GM11168 (cell line): ENCODE measurements around the gene LEO1.

Source experiments
- in situ Hi-C: fragments of 300-500 bp; cut with MboI; formaldehyde crosslinking; loops from one replicate; pipeline ENCODE4 v1.12.0; 2022; ENCODE audit warnings: low sequenced_read_pairs; ENCODE audit not compliant: unreplicated experiment

LEO1 gene

GRCh38 chr15:51971375-51972133 is at the start of gene LEO1:
LEO1 (minus strand) TSS chr15:51971778; CDS start chr15:51971745, 33 bp downstream.
- in situ Hi-C loops, result no loop called here

- in situ Hi-C loops, result no loop called here
Observed at GRCh38 chr15:52021128-52021671, 49.6 kb upstream of the LEO1 start.

- in situ Hi-C loops, result no loop called here
Observed at GRCh38 chr15:52020221-52021085, 48.9 kb upstream of the LEO1 start.

GRCh38 chr15:52019394-52020220 is 48.0 kb upstream of the LEO1 start:
- in situ Hi-C loops, result no loop called here

GRCh38 chr15:52018693-52019393 is 47.3 kb upstream of the LEO1 start, which contains the start of gene MAPK6:
MAPK6 (plus strand) TSS chr15:52019219; CDS start chr15:52046461, 27,242 bp downstream.
- in situ Hi-C loops, result no loop called here

GRCh38 chr15:52018244-52018643 is 46.7 kb upstream of the LEO1 start:
- in situ Hi-C loops, result no loop called here

GRCh38 chr15:52016316-52016715 is 44.7 kb upstream of the LEO1 start:
- in situ Hi-C loops, result no loop called here

- in situ Hi-C loops, result no loop called here
Observed at GRCh38 chr15:52014616-52015015, 43.0 kb upstream of the LEO1 start.

GRCh38 chr15:52013151-52013791 is 41.7 kb upstream of the LEO1 start:
- in situ Hi-C loops, result no loop called here

GRCh38 chr15:52012210-52012609 is 40.6 kb upstream of the LEO1 start:
- in situ Hi-C loops, result no loop called here

GRCh38 chr15:52011711-52012144 is 40.1 kb upstream of the LEO1 start:
- in situ Hi-C loops, result no loop called here

- in situ Hi-C loops, result no loop called here
Observed at GRCh38 chr15:52010633-52011595, 39.3 kb upstream of the LEO1 start.

GRCh38 chr15:52008698-52009434 is 37.3 kb upstream of the LEO1 start:
- in situ Hi-C loops, result no loop called here

- in situ Hi-C loops, result no loop called here
Observed at GRCh38 chr15:52008359-52008697, 36.8 kb upstream of the LEO1 start.

GRCh38 chr15:52006702-52007340 is 35.2 kb upstream of the LEO1 start:
- in situ Hi-C loops, result no loop called here

GRCh38 chr15:52005748-52006701 is 34.4 kb upstream of the LEO1 start:
- in situ Hi-C loops, result no loop called here
